HepG2 (cell line): ENCODE data around the gene P3H3. TPM values are rescaled to one million over a fixed set of nuclear protein-coding genes. Genes with fewer than 3 reads are reported as not detected.

ENCODE experiments used
- ATAC-seq: fragments of 200-7000 bp; cut with Tn5 transposase; 3 replicates; pipeline ENCODE4 v1.9.1; 2020; ENCODE audit warnings: mild to moderate bottlenecking, moderate library complexity
- BruUV-seq: library from RNA; stranded (reverse); fragments of 400-500 nt; replicated peaks from 2 replicates; lab custom pipeline; 2021; lab: Mats Ljungman, UMichigan
- CTCF ChIA-PET: fragments of 300-600 bp; formaldehyde crosslinking; extraction: SDS; loops from one replicate; lab custom pipeline; 2021; ENCODE audit warnings: low total read pairs, inconsistent platforms, low intra/inter-chr PET ratio; lab: Yijun Ruan, JAX
- POLR2A ChIA-PET: fragments of 350-600 bp; sonication (Branson Sonifier 250); formaldehyde crosslinking; loops from one replicate; lab custom pipeline; 2020; ENCODE audit warnings: antibody characterized with exemption, inconsistent platforms; lab: Yijun Ruan, JAX
- DNase-seq: peaks from one replicate; pipeline ENCODE4 v3.0.0-alpha.2; 2015; ENCODE audit warnings: low spot score
- FAIRE-seq: peaks from 3 replicates; lab custom pipeline; 2011; peaks lifted over from hg19 to GRCh38; lab: Jason Lieb, UNC
- H2AFZ ChIP-seq: one replicate; pipeline ENCODE4 v1.6.1; 2011; ENCODE audit warnings: low read length, inconsistent platforms
- H3K27ac ChIP-seq: fragments of 300-600 bp; 3 replicates; pipeline ENCODE4 v1.8.0; 2011; ENCODE audit warnings: mixed run types, mild to moderate bottlenecking, mixed read lengths, low read length, inconsistent platforms; ENCODE audit not compliant: insufficient read depth; ENCODE audit errors: extremely low read length
- H3K27me3 ChIP-seq, 2 experiments: fragments of 200-600 bp in 1 of 2; 2 replicates in 1 of 2; 3 replicates in 1 of 2; pipeline versions ENCODE4 v1.6.0 to v1.8.0; 2011; ENCODE audit warnings: low read length in 2 of 2, mild to moderate bottlenecking in 2 of 2, moderate library complexity in 2 of 2, inconsistent platforms in 1 of 2; ENCODE audit not compliant: insufficient read depth in 2 of 2, control insufficient read depth in 1 of 2
- H3K36me3 ChIP-seq, 2 experiments: fragments of 200-600 bp in 1 of 2; replicated peaks in 1 of 2; 2 replicates in 1 of 2; 3 replicates in 1 of 2; pipeline versions ENCODE4 v1.5.1 to v1.8.0; 2011; ENCODE audit warnings: low read length in 2 of 2, inconsistent platforms in 1 of 2; ENCODE audit not compliant: insufficient read depth in 2 of 2, control insufficient read depth in 1 of 2
- H3K4me1 ChIP-seq: 2 replicates; pipeline ENCODE4 v1.5.1; 2012; ENCODE audit warnings: low read length, inconsistent platforms; ENCODE audit not compliant: insufficient read depth
- H3K4me2 ChIP-seq: 2 replicates; pipeline ENCODE4 v1.6.0; 2011; ENCODE audit warnings: low read depth, low read length, inconsistent platforms
- H3K4me3 ChIP-seq, 3 experiments: fragments of 200-600 bp in 1 of 3; sonication (generic), shearing (Covaris generic) in 1 of 3; replicated peaks in 1 of 3; 2 replicates each; pipeline ENCODE4 v1.5.1; 2011 to 2016; ENCODE audit warnings: low read length in 3 of 3, inconsistent platforms in 2 of 3, low read depth in 2 of 3, mild to moderate bottlenecking in 2 of 3, control low read depth in 1 of 3, mixed read lengths in 1 of 3; ENCODE audit not compliant: insufficient read depth in 1 of 3
- H3K79me2 ChIP-seq: one replicate; pipeline ENCODE4 v1.6.1; 2011; ENCODE audit warnings: low read length, inconsistent platforms; ENCODE audit not compliant: insufficient read depth
- H3K9ac ChIP-seq: 2 replicates; pipeline ENCODE4 v1.6.0; 2011; ENCODE audit warnings: mild to moderate bottlenecking, low read depth, low read length, inconsistent platforms; ENCODE audit not compliant: insufficient read depth
- H3K9me3 ChIP-seq: 2 replicates; pipeline ENCODE4 v1.5.1; 2012; ENCODE audit warnings: mild to moderate bottlenecking, low read length
- H4K20me1 ChIP-seq: 2 replicates; pipeline ENCODE4 v1.6.0; 2011; ENCODE audit warnings: inconsistent platforms, mild to moderate bottlenecking, low read length, moderate library complexity; ENCODE audit not compliant: insufficient read depth
- AGO2 ChIP-seq: fragments of 200-400 bp; formaldehyde crosslinking; optimal IDR thresholded peaks from 2 replicates; pipeline ENCODE3; 2017; ENCODE audit warnings: mild to moderate bottlenecking, low read depth, low read length, moderate library complexity
- MYNN ChIP-seq: sonication (generic); formaldehyde crosslinking; IDR thresholded peaks from 2 replicates; pipeline ENCODE4 v1.4.0; 2020; ENCODE audit warnings: mild to moderate bottlenecking, low read depth, missing genetic modification reagents
- SRY ChIP-seq: sonication (generic); formaldehyde crosslinking; IDR thresholded peaks from 2 replicates; pipeline ENCODE4 v1.8.0; 2022; ENCODE audit warnings: mild to moderate bottlenecking, missing genetic modification reagents
- ZNF121 ChIP-seq: sonication (generic); formaldehyde crosslinking; IDR thresholded peaks from 2 replicates; pipeline ENCODE4 v1.5.0; 2020; ENCODE audit warnings: mild to moderate bottlenecking, missing genetic modification reagents
- ZNF549 ChIP-seq: sonication (generic); formaldehyde crosslinking; IDR thresholded peaks from 2 replicates; pipeline ENCODE4 v1.5.0; 2020; ENCODE audit warnings: missing genetic modification reagents
- ZSCAN21 ChIP-seq: sonication (generic); formaldehyde crosslinking; IDR thresholded peaks from 2 replicates; pipeline ENCODE4 v1.8.0; 2022; ENCODE audit warnings: mild to moderate bottlenecking, missing genetic modification reagents, moderate library complexity, borderline replicate concordance
- WGBS: methylation state at CpG from one replicate; pipeline ENCODE4 v1.1.6; 2017; ENCODE audit warnings: low lambda C conversion rate; 5-methylcytosine and 5-hydroxymethylcytosine counted together
- in situ Hi-C: cut with HindIII; loops from 2 replicates; pipeline ENCODE4 v1.10.0; 2017; ENCODE audit warnings: low pct_unique_long_range_greater_than_20kb; ENCODE audit not compliant: extremely low pct_ligation_motif_present
- intact Hi-C: fragments of 100-400 bp; cut with micrococcal nuclease; formaldehyde crosslinking; loops from one replicate; pipeline ENCODE4 v1.10.0; 2022; ENCODE audit not compliant: unreplicated experiment
- polyA plus RNA-seq, 8 experiments: library from polyadenylated mRNA; depleted of rRNA in 3 of 8; stranded (reverse) in 7 of 8; unstranded in 1 of 8; fragments of >200 nt; fragmentation: Illumina TruSeq in 4 of 8; extraction: Trizol in 4 of 8; gene quantifications; 2 replicates each; pipeline versions ENCODE4 v1.2.1 to v1.2.3, GENCODE V29; 2011 to 2016; ENCODE audit warnings: low read depth in 4 of 8, missing spikeins in 1 of 8, mixed read lengths in 1 of 8; ENCODE audit not compliant: insufficient read depth in 1 of 8
- total RNA-seq, 5 experiments: library from RNA; depleted of rRNA; stranded (reverse); fragments of >200 nt; fragmentation: Illumina TruSeq; extraction: Trizol; gene quantifications; 2 replicates each; pipeline ENCODE4 v1.2.3, GENCODE V29; 2016; ENCODE audit warnings: low read depth in 1 of 5
- TF ChIP-seq, protein P1 (sequence below): IDR thresholded peaks from 2 replicates; pipeline ENCODE4 v1.6.1; 2016
- TF ChIP-seq, protein P2 (sequence below): sonication (generic); formaldehyde crosslinking; IDR thresholded peaks from 2 replicates; pipeline ENCODE4 v1.5.1; 2020; ENCODE audit warnings: missing genetic modification reagents, mild to moderate bottlenecking, borderline replicate concordance
- TF ChIP-seq, protein P3 (sequence below): IDR thresholded peaks from 2 replicates; pipeline ENCODE4 v1.6.1; 2012; ENCODE audit warnings: low read depth, low read length, improper control_type of control experiment
- TF ChIP-seq, protein P4 (sequence below): sonication (generic); formaldehyde crosslinking; IDR thresholded peaks from 2 replicates; pipeline ENCODE4 v1.5.1; 2020; ENCODE audit warnings: mild to moderate bottlenecking, missing genetic modification reagents, borderline replicate concordance

P3H3 gene
- total and polyA plus RNA-seq, 2 of the 13 experiments (the other 11 are each of a cell fraction or from before 2014, with no cell fraction given), result 20.1 to 20.5 TPM

DNA sequence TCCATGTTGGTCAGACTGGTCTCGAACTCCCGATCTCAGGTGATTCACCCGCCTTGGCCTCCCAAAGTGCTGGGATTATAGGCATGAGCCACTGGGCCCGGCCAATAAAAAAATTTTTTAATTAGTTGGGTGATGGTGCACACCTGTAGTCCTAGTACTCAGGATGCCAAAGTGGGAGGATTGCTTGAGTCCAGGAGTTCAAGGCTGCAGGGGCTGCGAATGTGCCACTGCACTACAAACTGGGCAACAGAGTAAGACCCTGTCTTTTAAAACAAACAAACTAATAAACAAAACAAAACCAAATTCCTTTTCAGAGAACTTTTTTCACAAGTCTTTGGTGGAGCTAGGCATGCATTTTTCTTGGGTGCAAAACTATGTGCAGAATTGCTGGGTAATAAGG is 55.0 kb downstream of the P3H3 start:
- Histone ChIP-seq H4K20me1 (no peaks in the 10 kb centered on the region), H3K27ac (no peak overlapping the region), H3K9me3 (no peaks in the 10 kb centered on the region)
- TF ChIP-seq ZNF121 (CRISPR knock-in tag), result peak; percentile 81
- no peak for TF ChIP-seq ZNF549 (CRISPR knock-in tag)
- TF ChIP-seq, protein P1, sequence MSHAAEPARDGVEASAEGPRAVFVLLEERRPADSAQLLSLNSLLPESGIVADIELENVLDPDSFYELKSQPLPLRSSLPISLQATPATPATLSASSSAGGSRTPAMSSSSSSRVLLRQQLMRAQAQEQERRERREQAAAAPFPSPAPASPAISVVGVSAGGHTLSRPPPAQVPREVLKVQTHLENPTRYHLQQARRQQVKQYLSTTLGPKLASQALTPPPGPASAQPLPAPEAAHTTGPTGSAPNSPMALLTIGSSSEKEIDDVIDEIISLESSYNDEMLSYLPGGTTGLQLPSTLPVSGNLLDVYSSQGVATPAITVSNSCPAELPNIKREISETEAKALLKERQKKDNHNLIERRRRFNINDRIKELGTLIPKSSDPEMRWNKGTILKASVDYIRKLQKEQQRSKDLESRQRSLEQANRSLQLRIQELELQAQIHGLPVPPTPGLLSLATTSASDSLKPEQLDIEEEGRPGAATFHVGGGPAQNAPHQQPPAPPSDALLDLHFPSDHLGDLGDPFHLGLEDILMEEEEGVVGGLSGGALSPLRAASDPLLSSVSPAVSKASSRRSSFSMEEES (CRISPR knock-in tag), result no peak
- no peak for TF ChIP-seq ZSCAN21
- TF ChIP-seq MYNN, result no peak
- TF ChIP-seq, all 625 proteins: peak for 1
- H3K4me3 ChIP-seq, result no peak overlapping the region
- BruUV-seq, result no TSS peak
- FAIRE-seq (no peak), DNase-seq (no peak), ATAC-seq (no peak)
- H3K79me2 ChIP-seq, result no peaks in the 10 kb centered on the region
- H3K27me3 ChIP-seq, result no peaks in the 10 kb centered on the region
- H3K4me2 ChIP-seq, result no peak overlapping the region
- CTCF ChIA-PET, result no interaction called here
- in situ Hi-C loops, result no loop called here
- H3K4me1 ChIP-seq, result peaks cover 51% of the 10 kb centered on the region
- intact Hi-C loops, result no loop called here
- no peak overlapping the region for H2AFZ ChIP-seq
- 93% methylated on average over 5 of the region's 5 CpGs for WGBS
- POLR2A ChIA-PET, result interaction anchor here (1.4 to 6.2 kb wide), 3 partner anchors 8 to 60 kb away, joined by 3 to 47 read pairs (median 40); partner anchors contain the start of genes C12orf57, RNU7-1 and SPSB2
- no peak overlapping the region for H3K9ac ChIP-seq
- peaks cover 0 to 1% of the 10 kb centered on the region in 2 experiments; a peak in 2 of 5 replicates for H3K36me3 ChIP-seq

DNA sequence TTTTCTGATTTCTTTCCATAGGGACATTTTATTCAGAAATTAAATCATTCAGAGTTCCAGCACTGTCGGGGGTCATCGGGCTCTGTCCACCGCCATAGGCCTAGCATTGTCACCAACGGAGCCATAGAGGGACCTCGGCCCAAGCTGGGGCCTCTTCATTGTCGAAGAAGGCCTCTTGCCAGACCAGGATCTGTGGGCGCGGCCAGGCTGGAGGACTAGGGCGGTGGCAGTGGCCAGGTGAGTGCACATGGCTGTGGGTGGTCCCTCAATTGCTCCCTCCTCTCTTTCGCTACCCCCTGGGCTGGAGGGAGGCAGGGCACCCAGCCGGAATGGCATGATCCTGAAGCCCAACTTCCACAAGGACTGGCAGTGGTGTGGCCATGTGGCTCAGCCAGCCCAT is 55.5 kb downstream of the P3H3 start:
- Histone ChIP-seq H2AFZ (no peak overlapping the region), H3K4me1 (peaks cover 55% of the 10 kb centered on the region), H3K4me3 (no peak overlapping the region), H3K27me3 (no peaks in the 10 kb centered on the region), H3K9me3 (no peaks in the 10 kb centered on the region), H3K27ac (no peak overlapping the region), H3K9ac (no peak overlapping the region), H4K20me1 (no peaks in the 10 kb centered on the region), H3K36me3 (peaks cover 0 to 1% of the 10 kb centered on the region in 2 experiments; a peak in 2 of 5 replicates), H3K4me2 (no peak overlapping the region), H3K79me2 (no peaks in the 10 kb centered on the region)
- DNase-seq (no peak), FAIRE-seq (no peak), ATAC-seq (no peak)
- ChIA-PET POLR2A (interaction anchor here (1.4 to 6.2 kb wide), 2 partner anchors 11 to 60 kb away, joined by 3 to 47 read pairs; partner anchors contain the start of genes C12orf57, RNU7-1 and SPSB2), CTCF (no interaction called here)
- 99% methylated on average over 11 of the region's 11 CpGs for WGBS
- in situ Hi-C loops, result no loop called here
- intact Hi-C loops, result no loop called here
- BruUV-seq, result no TSS peak
- no peak for TF ChIP-seq SRY (CRISPR knock-in tag)
- TF ChIP-seq, protein P2, sequence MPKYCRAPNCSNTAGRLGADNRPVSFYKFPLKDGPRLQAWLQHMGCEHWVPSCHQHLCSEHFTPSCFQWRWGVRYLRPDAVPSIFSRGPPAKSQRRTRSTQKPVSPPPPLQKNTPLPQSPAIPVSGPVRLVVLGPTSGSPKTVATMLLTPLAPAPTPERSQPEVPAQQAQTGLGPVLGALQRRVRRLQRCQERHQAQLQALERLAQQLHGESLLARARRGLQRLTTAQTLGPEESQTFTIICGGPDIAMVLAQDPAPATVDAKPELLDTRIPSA (CRISPR knock-in tag), result no peak
- TF ChIP-seq, protein P3, sequence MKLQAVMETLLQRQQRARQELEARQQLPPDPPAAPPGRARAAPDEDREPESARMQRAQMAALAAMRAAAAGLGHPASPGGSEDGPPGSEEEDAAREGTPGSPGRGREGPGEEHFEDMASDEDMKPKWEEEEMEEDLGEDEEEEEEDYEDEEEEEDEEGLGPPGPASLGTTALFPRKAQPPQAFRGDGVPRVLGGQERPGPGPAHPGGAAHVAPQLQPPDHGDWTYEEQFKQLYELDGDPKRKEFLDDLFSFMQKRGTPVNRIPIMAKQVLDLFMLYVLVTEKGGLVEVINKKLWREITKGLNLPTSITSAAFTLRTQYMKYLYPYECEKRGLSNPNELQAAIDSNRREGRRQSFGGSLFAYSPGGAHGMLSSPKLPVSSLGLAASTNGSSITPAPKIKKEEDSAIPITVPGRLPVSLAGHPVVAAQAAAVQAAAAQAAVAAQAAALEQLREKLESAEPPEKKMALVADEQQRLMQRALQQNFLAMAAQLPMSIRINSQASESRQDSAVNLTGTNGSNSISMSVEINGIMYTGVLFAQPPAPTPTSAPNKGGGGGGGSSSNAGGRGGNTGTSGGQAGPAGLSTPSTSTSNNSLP, result no peak
- TF ChIP-seq AGO2, result peak; percentile 46
- TF ChIP-seq, protein P4, sequence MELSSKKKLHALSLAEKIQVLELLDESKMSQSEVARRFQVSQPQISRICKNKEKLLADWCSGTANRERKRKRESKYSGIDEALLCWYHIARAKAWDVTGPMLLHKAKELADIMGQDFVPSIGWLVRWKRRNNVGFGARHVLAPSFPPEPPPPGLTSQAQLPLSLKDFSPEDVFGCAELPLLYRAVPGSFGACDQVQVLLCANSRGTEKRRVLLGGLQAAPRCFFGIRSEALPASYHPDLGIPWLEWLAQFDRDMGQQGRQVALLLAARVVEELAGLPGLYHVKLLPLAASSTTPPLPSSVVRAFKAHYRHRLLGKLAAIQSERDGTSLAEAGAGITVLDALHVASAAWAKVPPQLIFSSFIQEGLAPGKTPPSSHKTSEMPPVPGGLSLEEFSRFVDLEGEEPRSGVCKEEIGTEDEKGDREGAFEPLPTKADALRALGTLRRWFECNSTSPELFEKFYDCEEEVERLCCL, result no peak
